Heart right ventricle (tissue), 16 donors: ENCODE data around the gene FGF2. TPM values are rescaled to one million over a fixed set of nuclear protein-coding genes. Genes with fewer than 3 reads are reported as not detected.
A peak's percentile ranks its signal among the peaks of the same experiment; 100 is the strongest.

Experiments used
- ATAC-seq, 8 donors: fragments of 200-7000 bp; cut with Tn5 transposase; one replicate each; pipeline ENCODE4 v1.9.1; 2020; ENCODE audit warnings: mild to moderate bottlenecking in 8 of 8, moderate library complexity in 8 of 8, moderate number of reproducible peaks in 1 of 8
- DNase-seq, 2 donors: peaks; one replicate each; pipeline ENCODE4 v3.0.0-alpha.2; 2020
- H3K27ac ChIP-seq, 10 donors: fragments of 200-600 bp; sonication (generic) in 2 of 10; one replicate each; pipeline versions ENCODE4 v1.5.0 to v1.8.0; 2020 to 2022; ENCODE audit warnings: mild to moderate bottlenecking in 3 of 10
- H3K27me3 ChIP-seq, 7 donors: fragments of 200-600 bp; one replicate each; pipeline ENCODE4 v1.8.0; 2021 to 2022; ENCODE audit warnings: mild to moderate bottlenecking in 2 of 7
- H3K36me3 ChIP-seq, 9 donors: fragments of 200-600 bp; sonication (generic) in 1 of 9; one replicate each; pipeline versions ENCODE4 v1.5.0 to v1.8.0; 2020 to 2022; ENCODE audit warnings: mild to moderate bottlenecking in 2 of 9
- H3K4me1 ChIP-seq, 9 donors: fragments of 200-600 bp; sonication (generic) in 1 of 9; one replicate each; pipeline versions ENCODE4 v1.5.0 to v1.8.0; 2020 to 2022; ENCODE audit warnings: mild to moderate bottlenecking in 4 of 9
- H3K4me3 ChIP-seq, 10 donors: fragments of 200-600 bp; sonication (generic) in 2 of 10; one replicate each; pipeline versions ENCODE4 v1.5.0 to v1.8.0; 2020 to 2022; ENCODE audit warnings: mild to moderate bottlenecking in 7 of 10, moderate library complexity in 2 of 10
- H3K9me3 ChIP-seq, 11 donors: fragments of 200-600 bp in 10 of 11; sonication (generic) in 2 of 11; one replicate each; pipeline versions ENCODE4 v1.5.0 to v1.8.0; 2013 to 2022; ENCODE audit warnings: mild to moderate bottlenecking in 2 of 11, control low read depth in 1 of 11, moderate library complexity in 1 of 11
- WGBS, 2 donors: extraction: QIAGEN DNeasy Blood & Tissue Kit; methylation state at CpG; one replicate each; pipeline ENCODE4 v1.1.7; 2013; ENCODE audit warnings: inconsistent platforms in 1 of 2; 5-methylcytosine and 5-hydroxymethylcytosine counted together
- intact Hi-C, 10 donors: fragments of 100-400 bp; cut with DNase I; formaldehyde crosslinking; loops; one replicate each; pipeline versions ENCODE4 v1.11.1 to v1.14.2; 2022
- polyA plus RNA-seq, 2 donors: library from polyadenylated mRNA; stranded (reverse); fragments of 200-250 nt; gene quantifications; one replicate each; pipeline ENCODE4 v1.2.3, GENCODE V29; 2013
- total RNA-seq, 10 donors: library from RNA; stranded (reverse); fragmentation: NEBNext Ultra II Directional in 3 of 10; extraction: Animal tissue kit (Norgen Biotek cat#: 25700) in 3 of 10; gene quantifications; one replicate each; pipeline versions ENCODE4 v1.2.1 to v1.2.4, GENCODE V29; 2021 to 2023
- TF ChIP-seq, protein P1 (sequence below), 9 donors: fragments of 200-600 bp; sonication (generic) in 2 of 9; IDR thresholded peaks; one replicate each; pipeline versions ENCODE4 v1.5.0 to v1.8.0; 2021 to 2022; ENCODE audit warnings: antibody characterized with exemption in 9 of 9, mild to moderate bottlenecking in 5 of 9, moderate library complexity in 1 of 9
- donor health status: Arrhythmogenic right ventricular cardiomyopathy.
- donor health status: ischemic (EF 13 %, LVEDD 7.1; RV severe dilation, severe dysfunction).
- donor health status: healthy with polysubstance abuse.
- donor health status: DM: no; HTN: yes; CAD: no.
- donor health status: DM: no; HTN: no; CAD: no.
- donor health status: ischemic (EF 25% LVEDD 6.9; RV normal size, moderate dysfunction).
- donor health status: ischemic (EF 25% LVEDD 5.7; RV mildly dilated, moderate dysfunction).
- donor health status: healthy.
- donor health status: DM: yes; HTN: yes; CAD: no.
- donor health status: Ischemic cardiomyopathy.
- donor health status: ischemic (EF 35%, LVEDD 5.7; RV mildly dilated, moderate dysfunction).
- donor health status: nonischemic (EF 11% LVEDD 7.7; RV severe dilation, severe dysfunction).
- donor health status: DM: yes; HTN: yes; CAD: no.
- donor health status: PGD.
- donor health status: ischemic (EF 29% LVEDD 5.4; RV normal size, mild dysfunction).
- donor health status: nonischemic (EF 23%, LVEDD 6.1; RV moderate dilation, normal function).

FGF2 gene
- total and polyA plus RNA-seq, 12 donors: 2.9 to 8.6 (median 5.6) TPM

DNA sequence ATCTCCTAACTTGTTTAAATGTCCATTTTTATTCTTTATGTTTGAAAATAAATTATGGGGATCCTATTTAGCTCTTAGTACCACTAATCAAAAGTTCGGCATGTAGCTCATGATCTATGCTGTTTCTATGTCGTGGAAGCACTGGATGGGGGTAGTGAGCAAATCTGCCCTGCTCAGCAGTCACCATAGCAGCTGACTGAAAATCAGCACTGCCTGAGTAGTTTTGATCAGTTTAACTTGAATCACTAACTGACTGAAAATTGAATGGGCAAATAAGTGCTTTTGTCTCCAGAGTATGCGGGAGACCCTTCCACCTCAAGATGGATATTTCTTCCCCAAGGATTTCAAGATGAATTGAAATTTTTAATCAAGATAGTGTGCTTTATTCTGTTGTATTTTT, 68.2 kb downstream of the FGF2 start:
- Histone ChIP-seq H3K4me3 (no peak overlapping the region), H3K4me1 (peaks cover 0 to 22% (median 6%) of the 10 kb centered on the region in 9 donors), H3K27ac (no peak overlapping the region), H3K27me3 (no peaks in the 10 kb centered on the region), H3K36me3 (peaks cover 0 to 51% (median 7%) of the 10 kb centered on the region in 9 donors), H3K9me3 (no peaks in the 10 kb centered on the region)
- ATAC-seq (no peak), DNase-seq (no peak)
- intact Hi-C loops: loop anchor here in 1 of 10 donors (5.0 kb wide), 1 partner anchor 68 kb away; the partner anchor contains the start of gene FGF2
- WGBS, 2 donors: 93 to 94% methylated on average over 3 of the region's 3 CpGs
- TF ChIP-seq, protein P1, sequence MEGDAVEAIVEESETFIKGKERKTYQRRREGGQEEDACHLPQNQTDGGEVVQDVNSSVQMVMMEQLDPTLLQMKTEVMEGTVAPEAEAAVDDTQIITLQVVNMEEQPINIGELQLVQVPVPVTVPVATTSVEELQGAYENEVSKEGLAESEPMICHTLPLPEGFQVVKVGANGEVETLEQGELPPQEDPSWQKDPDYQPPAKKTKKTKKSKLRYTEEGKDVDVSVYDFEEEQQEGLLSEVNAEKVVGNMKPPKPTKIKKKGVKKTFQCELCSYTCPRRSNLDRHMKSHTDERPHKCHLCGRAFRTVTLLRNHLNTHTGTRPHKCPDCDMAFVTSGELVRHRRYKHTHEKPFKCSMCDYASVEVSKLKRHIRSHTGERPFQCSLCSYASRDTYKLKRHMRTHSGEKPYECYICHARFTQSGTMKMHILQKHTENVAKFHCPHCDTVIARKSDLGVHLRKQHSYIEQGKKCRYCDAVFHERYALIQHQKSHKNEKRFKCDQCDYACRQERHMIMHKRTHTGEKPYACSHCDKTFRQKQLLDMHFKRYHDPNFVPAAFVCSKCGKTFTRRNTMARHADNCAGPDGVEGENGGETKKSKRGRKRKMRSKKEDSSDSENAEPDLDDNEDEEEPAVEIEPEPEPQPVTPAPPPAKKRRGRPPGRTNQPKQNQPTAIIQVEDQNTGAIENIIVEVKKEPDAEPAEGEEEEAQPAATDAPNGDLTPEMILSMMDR (IDR thresholded peaks at IDR 0.05): no peak

DNA sequence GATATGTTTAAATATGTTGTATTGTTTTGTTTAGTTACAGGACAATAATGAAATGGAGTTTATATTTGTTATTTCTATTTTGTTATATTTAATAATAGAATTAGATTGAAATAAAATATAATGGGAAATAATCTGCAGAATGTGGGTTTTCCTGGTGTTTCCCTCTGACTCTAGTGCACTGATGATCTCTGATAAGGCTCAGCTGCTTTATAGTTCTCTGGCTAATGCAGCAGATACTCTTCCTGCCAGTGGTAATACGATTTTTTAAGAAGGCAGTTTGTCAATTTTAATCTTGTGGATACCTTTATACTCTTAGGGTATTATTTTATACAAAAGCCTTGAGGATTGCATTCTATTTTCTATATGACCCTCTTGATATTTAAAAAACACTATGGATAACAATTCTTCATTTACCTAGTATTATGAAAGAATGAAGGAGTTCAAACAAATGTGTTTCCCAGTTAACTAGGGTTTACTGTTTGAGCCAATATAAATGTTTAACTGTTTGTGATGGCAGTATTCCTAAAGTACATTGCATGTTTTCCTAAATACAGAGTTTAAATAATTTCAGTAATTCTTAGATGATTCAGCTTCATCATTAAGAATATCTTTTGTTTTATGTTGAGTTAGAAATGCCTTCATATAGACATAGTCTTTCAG, 68.8 kb downstream of the FGF2 start:
- Histone ChIP-seq H3K9me3 (no peaks in the 10 kb centered on the region), H3K27me3 (no peaks in the 10 kb centered on the region), H3K27ac (peak overlapping the region in 1 of 10 donors; percentile 16), H3K4me3 (no peak overlapping the region), H3K4me1 (peaks cover 0 to 15% (median 3%) of the 10 kb centered on the region in 9 donors), H3K36me3 (peaks cover 0 to 51% (median 7%) of the 10 kb centered on the region in 9 donors)
- ATAC-seq: no peak
- TF ChIP-seq, protein P1 (IDR thresholded peaks at IDR 0.05): no peak
- no peak for DNase-seq
- 47 to 48% methylated on average over 1 of the region's 1 CpG for WGBS, 2 donors
- intact Hi-C loops: no loop called here

DNA sequence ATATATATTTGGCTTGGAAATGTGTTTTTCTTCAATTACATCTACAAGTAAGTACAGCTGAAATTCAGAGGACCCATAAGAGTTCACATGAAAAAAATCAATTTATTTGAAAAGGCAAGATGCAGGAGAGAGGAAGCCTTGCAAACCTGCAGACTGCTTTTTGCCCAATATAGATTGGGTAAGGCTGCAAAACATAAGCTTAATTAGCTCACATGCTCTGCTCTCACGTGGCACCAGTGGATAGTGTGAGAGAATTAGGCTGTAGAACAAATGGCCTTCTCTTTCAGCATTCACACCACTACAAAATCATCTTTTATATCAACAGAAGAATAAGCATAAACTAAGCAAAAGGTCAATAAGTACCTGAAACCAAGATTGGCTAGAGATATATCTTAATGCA, 69.6 kb downstream of the FGF2 start:
- no peaks in the 10 kb centered on the region for H3K27me3 ChIP-seq
- peaks cover 0 to 51% (median 7%) of the 10 kb centered on the region in 9 donors for H3K36me3 ChIP-seq
- intact Hi-C loops: no loop called here
- no peak overlapping the region for H3K4me3 ChIP-seq
- H3K4me1 ChIP-seq: peaks cover 0 to 14% (median 3%) of the 10 kb centered on the region in 9 donors
- no peaks in the 10 kb centered on the region for H3K9me3 ChIP-seq
- TF ChIP-seq, protein P1 (IDR thresholded peaks at IDR 0.05): no peak
- 76 to 79% methylated on average over 1 of the region's 1 CpG for WGBS, 2 donors
- H3K27ac ChIP-seq: peak overlapping the region in 1 of 10 donors; percentile 9
- ATAC-seq: no peak
- no peak for DNase-seq

DNA sequence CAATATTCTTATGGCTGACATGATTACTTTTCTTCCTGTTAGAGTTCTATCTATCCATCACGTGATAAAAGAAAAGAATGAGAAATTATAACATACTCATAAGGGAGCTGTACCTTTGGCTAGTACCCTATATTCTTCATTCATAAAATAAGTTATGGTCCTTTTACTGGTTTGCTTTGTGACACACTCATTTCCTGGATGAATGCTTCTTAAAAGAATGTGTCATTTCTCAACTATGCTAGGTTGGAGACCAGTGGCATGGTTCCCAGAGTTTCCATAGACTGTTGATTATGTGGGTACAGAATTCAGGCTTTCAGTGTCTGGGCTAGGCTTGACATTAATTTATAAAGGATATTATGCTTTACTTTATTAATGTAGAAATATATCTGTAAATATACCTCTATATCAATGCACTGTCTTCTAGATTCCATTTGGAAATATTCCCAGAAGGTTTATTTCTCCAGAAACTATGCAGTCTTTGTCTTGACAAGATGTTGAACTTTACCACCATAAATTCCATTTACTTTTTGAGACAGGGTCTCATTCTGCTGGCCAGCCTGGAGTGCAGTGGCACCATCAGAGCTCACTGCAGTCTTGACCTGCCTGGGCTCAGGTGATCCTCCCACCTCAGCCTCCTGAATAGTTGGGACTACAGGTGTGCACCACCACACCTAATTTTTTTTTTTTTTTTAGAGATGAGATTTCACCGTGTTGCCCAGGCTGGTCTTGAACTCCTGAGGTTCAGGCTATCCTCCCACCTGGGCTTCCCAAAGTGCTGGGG, 71.9 kb downstream of the FGF2 start:
- H3K9me3 ChIP-seq: no peaks in the 10 kb centered on the region
- peaks cover 0 to 30% (median 0%) of the 10 kb centered on the region in 9 donors for H3K36me3 ChIP-seq
- peaks cover 0 to 14% (median 3%) of the 10 kb centered on the region in 9 donors for H3K4me1 ChIP-seq
- no peak overlapping the region for H3K27ac ChIP-seq
- no peak overlapping the region for H3K4me3 ChIP-seq
- TF ChIP-seq, protein P1 (IDR thresholded peaks at IDR 0.05): no peak
- ATAC-seq: peak in 2 of 8 donors; percentile 56 to 81
- intact Hi-C loops: no loop called here
- no peaks in the 10 kb centered on the region for H3K27me3 ChIP-seq
- DNase-seq: no peak
- WGBS, 2 donors: 82 to 89% methylated on average over 2 of the region's 2 CpGs
